Measurements from ENCODE around the gene TMEM239. TPM values are rescaled to one million over a fixed set of nuclear protein-coding genes. Genes with fewer than 3 reads are reported as not detected.
"Not testable (repeated sequence)": the region's sequence is repeated elsewhere in the genome, so short reads cannot be mapped to it uniquely, and the experiment has no call there.

The TMEM239 gene
- total RNA-seq, 1 experiment from 2014 or later = not detected

GRCh38 chr20:2826655-2827054 lies 10.5 kb downstream of the TMEM239 start:
- CTCF ChIA-PET = no interaction called here
- Histone ChIP-seq H3K9me2 (ENCODE audit: insufficient read depth) (no peaks in the 10 kb centered on the region), H3K27me3 (ENCODE audit: insufficient read depth, low read depth) (no peaks in the 10 kb centered on the region), H3K4me2 (no peak overlapping the region), H3K79me2 (ENCODE audit: low read depth) (no peaks in the 10 kb centered on the region), H4K20me1 (ENCODE audit: insufficient read depth) (no peaks in the 10 kb centered on the region), H3K27ac (no peak overlapping the region), H3K4me3 (no peak overlapping the region), H3K36me3 (ENCODE audit: low read depth) (no peaks in the 10 kb centered on the region), H3K4me1 (replicated peaks; ENCODE audit: insufficient read depth) (peaks cover 8% of the 10 kb centered on the region), H3F3A (ENCODE audit: insufficient read depth, low read depth) (peaks cover 3% of the 10 kb centered on the region), H2AFZ (no peak overlapping the region), H3K9me3 (ENCODE audit: insufficient read depth, low read depth) (no peaks in the 10 kb centered on the region; the same call in 1 of the 2 replicates)
- intact Hi-C loops (cut with micrococcal nuclease; ENCODE audit: unreplicated experiment) = no loop called here
- no TSS peak for BruUV-seq (replicated peaks)
- TF ChIP-seq EZH2 (IDR thresholded peaks at IDR 0.05; ENCODE audit: low read depth) (no peak), CTCF (conservative IDR thresholded peaks at IDR 0.05) (no peak)
- POLR2A ChIA-PET (ENCODE audit: unreplicated experiment) = no interaction called here
- no peak for DNase-seq

GRCh38 chr20:2829376-2829775 lies 13.2 kb downstream of the TMEM239 start:
- BruUV-seq (replicated peaks) = no TSS peak
- Histone ChIP-seq H3K27ac (no peak overlapping the region), H3K9me2 (ENCODE audit: insufficient read depth) (no peaks in the 10 kb centered on the region), H3K9me3 (ENCODE audit: insufficient read depth, low read depth) (no peaks in the 10 kb centered on the region; the same call in 1 of the 2 replicates), H2AFZ (no peak overlapping the region), H3K79me2 (ENCODE audit: low read depth) (no peaks in the 10 kb centered on the region), H3K4me3 (no peak overlapping the region), H3F3A (ENCODE audit: insufficient read depth, low read depth) (peaks cover 10% of the 10 kb centered on the region), H3K4me1 (replicated peaks; ENCODE audit: insufficient read depth) (peaks cover 19% of the 10 kb centered on the region), H3K27me3 (ENCODE audit: insufficient read depth, low read depth) (no peaks in the 10 kb centered on the region), H3K4me2 (no peak overlapping the region), H3K36me3 (ENCODE audit: low read depth) (no peaks in the 10 kb centered on the region), H4K20me1 (ENCODE audit: insufficient read depth) (no peaks in the 10 kb centered on the region)
- no peak for TF ChIP-seq CTCF (conservative IDR thresholded peaks at IDR 0.05)
- no peak for TF ChIP-seq EZH2 (IDR thresholded peaks at IDR 0.05; ENCODE audit: low read depth)
- intact Hi-C loops (cut with micrococcal nuclease; ENCODE audit: unreplicated experiment) = no loop called here
- DNase-seq = no peak
- ChIA-PET POLR2A (ENCODE audit: unreplicated experiment) (no interaction called here), CTCF (no interaction called here)

GRCh38 chr20:2831206-2831605 lies 15.0 kb downstream of the TMEM239 start:
- Histone ChIP-seq H3F3A (ENCODE audit: insufficient read depth, low read depth) (peaks cover 10% of the 10 kb centered on the region), H3K4me1 (replicated peaks; ENCODE audit: insufficient read depth) (peaks cover 19% of the 10 kb centered on the region)
- BruUV-seq (replicated peaks); H3K9me2 ChIP-seq (ENCODE audit: insufficient read depth); H3K9me3 ChIP-seq (ENCODE audit: insufficient read depth, low read depth); H2AFZ ChIP-seq; POLR2A ChIA-PET (ENCODE audit: unreplicated experiment); H3K4me3 ChIP-seq; H4K20me1 ChIP-seq (ENCODE audit: insufficient read depth); H3K27me3 ChIP-seq (ENCODE audit: insufficient read depth, low read depth); H3K79me2 ChIP-seq (ENCODE audit: low read depth); H3K4me2 ChIP-seq; H3K36me3 ChIP-seq (ENCODE audit: low read depth); DNase-seq; intact Hi-C loops (cut with micrococcal nuclease; ENCODE audit: unreplicated experiment); H3K27ac ChIP-seq; CTCF ChIA-PET: not testable (repeated sequence)

- no peak overlapping the region for H3K4me2 ChIP-seq
- no peak for DNase-seq
- no peaks in the 10 kb centered on the region for H3K27me3 ChIP-seq (ENCODE audit: insufficient read depth, low read depth)
- no TSS peak for BruUV-seq (replicated peaks)
- ChIA-PET CTCF (interaction anchor here (0.6 kb wide), 1 partner anchor 105 kb away, joined by 3 read pairs; no protein-coding TSS in a partner anchor), POLR2A (ENCODE audit: unreplicated experiment) (no interaction called here)
- peaks cover 19% of the 10 kb centered on the region for H3K4me1 ChIP-seq (replicated peaks; ENCODE audit: insufficient read depth)
- H3K36me3 ChIP-seq (ENCODE audit: low read depth) = no peaks in the 10 kb centered on the region
- no peaks in the 10 kb centered on the region for H3K9me2 ChIP-seq (ENCODE audit: insufficient read depth)
- no peaks in the 10 kb centered on the region for H3K79me2 ChIP-seq (ENCODE audit: low read depth)
- TF ChIP-seq EZH2 (IDR thresholded peaks at IDR 0.05; ENCODE audit: low read depth) (no peak), CTCF (conservative IDR thresholded peaks at IDR 0.05) (no peak)
- H3K9me3 ChIP-seq (ENCODE audit: insufficient read depth, low read depth) = no peaks in the 10 kb centered on the region; the same call in 1 of the 2 replicates
- intact Hi-C loops (cut with micrococcal nuclease; ENCODE audit: unreplicated experiment) = no loop called here
- H3F3A ChIP-seq (ENCODE audit: insufficient read depth, low read depth) = peaks cover 10% of the 10 kb centered on the region
- H3K4me3 ChIP-seq = no peak overlapping the region
- H4K20me1 ChIP-seq (ENCODE audit: insufficient read depth) = no peaks in the 10 kb centered on the region
- no peak overlapping the region for H2AFZ ChIP-seq
- no peak overlapping the region for H3K27ac ChIP-seq
Observed at GRCh38 chr20:2833761-2834160, 17.6 kb downstream of the TMEM239 start.
